NCI-H2107 (cell line): Measurements from ENCODE around the gene PLEKHN1.

Source experiments
- DNase-seq: peaks from one replicate; lab custom pipeline; 2025; lab: John Stamatoyannopoulos, UW

Gene PLEKHN1

GRCh38 chr1:962381-963300 lies 3.6 kb upstream of the PLEKHN1 start:
- no peak for DNase-seq

GRCh38 chr1:963301-963651 lies 3.0 kb upstream of the PLEKHN1 start:
- DNase-seq: no peak

- no peak for DNase-seq
Measured at GRCh38 chr1:963746-964525, 2.3 kb upstream of the PLEKHN1 start.

GRCh38 chr1:964691-965525 lies 1.4 kb upstream of the PLEKHN1 start:
- DNase-seq: no peak

GRCh38 chr1:965526-966134 lies 652 bp upstream of the PLEKHN1 start:
- DNase-seq: no peak

- DNase-seq: no peak
Measured at GRCh38 chr1:966704-967300, 520 bp downstream of the PLEKHN1 start.

- DNase-seq: no peak
Measured at GRCh38 chr1:967466-968343, 1.4 kb downstream of the PLEKHN1 start.

- DNase-seq: no peak
Measured at GRCh38 chr1:969260-969855, 3.1 kb downstream of the PLEKHN1 start.

- DNase-seq: no peak
Measured at GRCh38 chr1:970242-970972, 4.1 kb downstream of the PLEKHN1 start.

- DNase-seq: no peak
Measured at GRCh38 chr1:970973-971730, 4.9 kb downstream of the PLEKHN1 start.

- DNase-seq: no peak
Measured at GRCh38 chr1:971751-972506, 5.6 kb downstream of the PLEKHN1 start.

- no peak for DNase-seq
Measured at GRCh38 chr1:972726-973458, 6.6 kb downstream of the PLEKHN1 start.

- no peak for DNase-seq
Measured at GRCh38 chr1:973459-974292, 7.4 kb downstream of the PLEKHN1 start.

- DNase-seq: no peak
Measured at GRCh38 chr1:974293-974640, 8.0 kb downstream of the PLEKHN1 start.

GRCh38 chr1:974687-975328 lies 8.5 kb downstream of the PLEKHN1 start:
- DNase-seq: no peak

GRCh38 chr1:975365-975764 lies 9.1 kb downstream of the PLEKHN1 start:
- no peak for DNase-seq
